ENCODE results near the gene PKN1. TPM values are rescaled to one million over a fixed set of nuclear protein-coding genes. Genes with fewer than 3 reads are reported as not detected.

The PKN1 gene
- total RNA-seq, 1 donor from 2014 or later = 106 TPM

- Mint-ChIP-seq H3K9me3 (ENCODE audit: low read depth) (no peaks in the 10 kb centered on the region), H3K36me3 (ENCODE audit: insufficient read depth) (peaks cover 2% of the 10 kb centered on the region), H3K27ac (peak overlapping the region; percentile 10), H3K4me1 (ENCODE audit: low read depth) (peaks cover 13% of the 10 kb centered on the region), H3K27me3 (peaks cover 8% of the 10 kb centered on the region), H3K4me3 (ENCODE audit: low read depth) (peak overlapping the region; percentile 75)
- DNase-seq (ENCODE audit: low spot score, unreplicated experiment) = no peak
- TF ChIP-seq CTCF (IDR thresholded peaks at IDR 0.05; ENCODE audit: unreplicated experiment) = no peak
Observed at GRCh38 chr19:14435320-14436050, 2.4 kb downstream of the PKN1 start.

- H3K4me3 Mint-ChIP-seq (ENCODE audit: low read depth) = no peak overlapping the region
- peaks cover 13% of the 10 kb centered on the region for H3K4me1 Mint-ChIP-seq (ENCODE audit: low read depth)
- H3K36me3 Mint-ChIP-seq (ENCODE audit: insufficient read depth) = peaks cover 2% of the 10 kb centered on the region
- H3K27me3 Mint-ChIP-seq = no peaks in the 10 kb centered on the region
- DNase-seq (ENCODE audit: low spot score, unreplicated experiment) = no peak
- no peak for TF ChIP-seq CTCF (IDR thresholded peaks at IDR 0.05; ENCODE audit: unreplicated experiment)
- H3K9me3 Mint-ChIP-seq (ENCODE audit: low read depth) = no peaks in the 10 kb centered on the region
- no peak overlapping the region for H3K27ac Mint-ChIP-seq
Observed at GRCh38 chr19:14437578-14438140, 4.6 kb downstream of the PKN1 start.

GRCh38 chr19:14439014-14439413, 5.9 kb downstream of the PKN1 start:
- DNase-seq (ENCODE audit: low spot score, unreplicated experiment) = no peak
- Mint-ChIP-seq H3K4me3 (ENCODE audit: low read depth) (no peak overlapping the region), H3K4me1 (ENCODE audit: low read depth) (peaks cover 13% of the 10 kb centered on the region), H3K27me3 (no peaks in the 10 kb centered on the region), H3K9me3 (ENCODE audit: low read depth) (no peaks in the 10 kb centered on the region), H3K36me3 (ENCODE audit: insufficient read depth) (peaks cover 7% of the 10 kb centered on the region), H3K27ac (no peak overlapping the region)
- TF ChIP-seq CTCF (IDR thresholded peaks at IDR 0.05; ENCODE audit: unreplicated experiment) = no peak

GRCh38 chr19:14440049-14440448, 6.9 kb downstream of the PKN1 start:
- no peak overlapping the region for H3K27ac Mint-ChIP-seq
- H3K4me3 Mint-ChIP-seq (ENCODE audit: low read depth) = no peak overlapping the region
- H3K4me1 Mint-ChIP-seq (ENCODE audit: low read depth) = peaks cover 5% of the 10 kb centered on the region
- H3K27me3 Mint-ChIP-seq = no peaks in the 10 kb centered on the region
- H3K9me3 Mint-ChIP-seq (ENCODE audit: low read depth) = no peaks in the 10 kb centered on the region
- DNase-seq (ENCODE audit: low spot score, unreplicated experiment) = no peak
- peaks cover 12% of the 10 kb centered on the region for H3K36me3 Mint-ChIP-seq (ENCODE audit: insufficient read depth)
- no peak for TF ChIP-seq CTCF (IDR thresholded peaks at IDR 0.05; ENCODE audit: unreplicated experiment)

DNA sequence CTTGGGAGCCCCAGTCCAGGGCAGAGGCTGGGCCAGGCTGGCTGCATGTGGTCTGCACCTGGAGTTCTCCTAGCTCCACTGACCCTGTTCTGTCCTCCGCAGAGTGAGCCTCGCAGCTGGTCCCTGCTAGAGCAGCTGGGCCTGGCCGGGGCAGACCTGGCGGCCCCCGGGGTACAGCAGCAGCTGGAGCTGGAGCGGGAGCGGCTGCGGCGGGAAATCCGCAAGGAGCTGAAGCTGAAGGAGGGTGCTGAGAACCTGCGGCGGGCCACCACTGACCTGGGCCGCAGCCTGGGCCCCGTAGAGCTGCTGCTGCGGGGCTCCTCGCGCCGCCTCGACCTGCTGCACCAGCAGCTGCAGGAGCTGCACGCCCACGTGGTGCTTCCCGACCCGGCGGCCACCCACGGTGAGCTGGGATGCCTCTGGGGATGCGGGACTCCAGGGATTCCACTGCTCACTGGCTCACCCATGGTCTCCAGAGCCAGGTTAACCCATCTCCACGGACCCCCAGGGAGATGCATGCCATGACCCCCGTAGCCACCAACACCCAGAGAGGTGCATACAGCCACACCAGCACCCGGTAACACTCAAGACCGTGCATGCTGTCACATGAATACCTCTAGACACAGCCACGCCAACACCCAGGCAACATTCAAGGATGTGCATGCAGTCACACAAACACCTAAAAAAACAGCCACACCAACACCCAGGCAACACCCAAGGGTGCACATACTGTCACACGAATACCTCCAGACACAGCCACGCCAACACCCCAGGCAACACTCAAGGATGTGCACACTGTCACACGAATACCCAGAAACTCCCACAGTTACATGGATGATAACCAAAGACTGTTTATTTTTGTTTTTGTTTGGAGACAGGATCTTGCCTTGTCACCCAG, 8.2 kb downstream of the PKN1 start:
- H3K36me3 Mint-ChIP-seq (ENCODE audit: insufficient read depth) = peaks cover 14% of the 10 kb centered on the region
- H3K4me3 Mint-ChIP-seq (ENCODE audit: low read depth) = no peak overlapping the region
- TF ChIP-seq CTCF (IDR thresholded peaks at IDR 0.05; ENCODE audit: unreplicated experiment) = no peak
- no peaks in the 10 kb centered on the region for H3K27me3 Mint-ChIP-seq
- no peak overlapping the region for H3K27ac Mint-ChIP-seq
- no peaks in the 10 kb centered on the region for H3K9me3 Mint-ChIP-seq (ENCODE audit: low read depth)
- H3K4me1 Mint-ChIP-seq (ENCODE audit: low read depth) = peaks cover 3% of the 10 kb centered on the region
- DNase-seq (ENCODE audit: low spot score, unreplicated experiment) = no peak
